OCI-LY7 (cell line): ENCODE measurements around the gene KYNU.

Experiments
- CTCF ChIP-seq: fragments of 200-600 bp; sonication (generic); conservative IDR thresholded peaks from 2 replicates; pipeline ENCODE4 v1.5.1; 2014; ENCODE audit warnings: mild to moderate bottlenecking, antibody characterized with exemption, low read length, moderate library complexity, mixed read lengths
- EZH2phosphoT487 ChIP-seq: fragments of 200-600 bp; sonication (generic); IDR thresholded peaks from 2 replicates; pipeline ENCODE4 v1.6.1; 2018; ENCODE audit warnings: low read depth, borderline replicate concordance, mild to moderate bottlenecking, mixed run types, antibody characterized with exemption, low read length, moderate library complexity, mixed read lengths

DNA sequence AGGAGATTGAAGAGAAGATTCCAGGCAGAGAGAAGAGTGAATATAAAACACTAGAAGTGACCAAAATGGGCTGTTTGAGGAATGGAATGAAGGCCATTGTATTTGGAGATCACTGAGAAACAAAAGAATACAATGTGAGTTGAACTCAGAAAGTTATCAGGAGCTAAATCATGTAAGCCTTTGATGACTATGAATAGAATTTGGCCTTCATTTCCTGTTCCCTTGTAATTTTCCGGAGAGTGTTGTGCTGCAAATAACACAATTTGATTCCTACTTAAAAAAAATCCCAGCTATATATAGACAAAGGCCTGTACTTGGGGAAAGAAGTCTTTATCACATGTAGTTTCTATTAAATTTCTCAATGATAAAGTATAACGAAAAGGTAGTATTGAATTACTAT is 33.7 kb upstream of the KYNU start:
- no peak for TF ChIP-seq CTCF
- no peak for TF ChIP-seq EZH2phosphoT487
